HepG2 (cell line): Measurements from ENCODE around the gene B9D2. TPM values are rescaled to one million over a fixed set of nuclear protein-coding genes. Genes with fewer than 3 reads are reported as not detected.

Experiments
- CEBPZ ChIP-seq: IDR thresholded peaks from 2 replicates; pipeline ENCODE4 v1.6.1; 2012; ENCODE audit warnings: low read length, improper control_type of control experiment
- CENPX ChIP-seq: sonication (generic); formaldehyde crosslinking; IDR thresholded peaks from 2 replicates; pipeline ENCODE4 v1.9.0; 2021; ENCODE audit warnings: mild to moderate bottlenecking, missing genetic modification reagents, moderate library complexity
- ETS1 ChIP-seq: sonication (generic); formaldehyde crosslinking; IDR thresholded peaks from 2 replicates; pipeline ENCODE4 v1.4.0; 2020; ENCODE audit warnings: missing genetic modification reagents
- NFATC3 ChIP-seq: sonication (generic); formaldehyde crosslinking; IDR thresholded peaks from 2 replicates; pipeline ENCODE4 v1.5.1; 2020; ENCODE audit warnings: mild to moderate bottlenecking, missing genetic modification reagents
- SIN3B ChIP-seq: fragments of 150-350 bp; IDR thresholded peaks from 2 replicates; pipeline ENCODE4 v1.6.1; 2014; ENCODE audit warnings: low read length
- STAG1 ChIP-seq: sonication (generic); formaldehyde crosslinking; IDR thresholded peaks from 2 replicates; pipeline ENCODE4 v1.4.0; 2020; ENCODE audit warnings: missing genetic modification reagents
- TP53 ChIP-seq: sonication (generic); formaldehyde crosslinking; conservative IDR thresholded peaks from 2 replicates; pipeline ENCODE4 v1.4.0; 2020; ENCODE audit warnings: missing genetic modification reagents
- ZBTB8A ChIP-seq: sonication (generic); formaldehyde crosslinking; IDR thresholded peaks from 2 replicates; pipeline ENCODE4 v1.4.0; 2020; ENCODE audit warnings: mild to moderate bottlenecking, low read depth, missing genetic modification reagents, borderline replicate concordance
- ZFP41 ChIP-seq: sonication (generic); formaldehyde crosslinking; IDR thresholded peaks from 2 replicates; pipeline ENCODE4 v1.4.0; 2020; ENCODE audit warnings: mild to moderate bottlenecking, missing genetic modification reagents, borderline replicate concordance
- ZNF253 ChIP-seq: sonication (generic); formaldehyde crosslinking; IDR thresholded peaks from 2 replicates; pipeline ENCODE4 v1.8.0; 2022; ENCODE audit warnings: mild to moderate bottlenecking, missing genetic modification reagents, borderline replicate concordance
- ZNF556 ChIP-seq: sonication (generic); formaldehyde crosslinking; IDR thresholded peaks from 2 replicates; pipeline ENCODE4 v1.4.0; 2020; ENCODE audit warnings: mild to moderate bottlenecking, missing genetic modification reagents, borderline replicate concordance
- ZNF558 ChIP-seq: sonication (generic); formaldehyde crosslinking; IDR thresholded peaks from 2 replicates; pipeline ENCODE4 v1.9.0; 2022; ENCODE audit warnings: mild to moderate bottlenecking, missing genetic modification reagents, borderline replicate concordance
- polyA plus RNA-seq, 8 experiments: library from polyadenylated mRNA; depleted of rRNA in 3 of 8; stranded (reverse) in 7 of 8; unstranded in 1 of 8; fragments of >200 nt; fragmentation: Illumina TruSeq in 4 of 8; extraction: Trizol in 4 of 8; gene quantifications; 2 replicates each; pipeline versions ENCODE4 v1.2.1 to v1.2.3, GENCODE V29; 2011 to 2016; ENCODE audit warnings: low read depth in 4 of 8, missing spikeins in 1 of 8, mixed read lengths in 1 of 8; ENCODE audit not compliant: insufficient read depth in 1 of 8
- total RNA-seq, 5 experiments: library from RNA; depleted of rRNA; stranded (reverse); fragments of >200 nt; fragmentation: Illumina TruSeq; extraction: Trizol; gene quantifications; 2 replicates each; pipeline ENCODE4 v1.2.3, GENCODE V29; 2016; ENCODE audit warnings: low read depth in 1 of 5
- TF ChIP-seq, protein P1 (sequence below): IDR thresholded peaks from 2 replicates; pipeline ENCODE4 v1.6.1; 2016; ENCODE audit warnings: missing genetic modification reagents, missing compliant biosample characterization
- TF ChIP-seq, protein P2 (sequence below): sonication (generic); formaldehyde crosslinking; IDR thresholded peaks from 2 replicates; pipeline ENCODE4 v1.4.0; 2020; ENCODE audit warnings: mild to moderate bottlenecking, low read depth, missing genetic modification reagents
- TF ChIP-seq, protein P3 (sequence below): sonication (generic); formaldehyde crosslinking; IDR thresholded peaks from 2 replicates; pipeline ENCODE4 v1.5.0; 2020; ENCODE audit warnings: missing genetic modification reagents

Gene B9D2
- total and polyA plus RNA-seq, 2 of the 13 experiments (the other 11 are each of a cell fraction or from before 2014, with no cell fraction given), result 3.1 to 4.4 TPM

GRCh38 chr19:41310033-41310831, 53.7 kb downstream of the B9D2 start, which contains the start of gene CCDC97 (continued):
- TF ChIP-seq, protein P1, sequence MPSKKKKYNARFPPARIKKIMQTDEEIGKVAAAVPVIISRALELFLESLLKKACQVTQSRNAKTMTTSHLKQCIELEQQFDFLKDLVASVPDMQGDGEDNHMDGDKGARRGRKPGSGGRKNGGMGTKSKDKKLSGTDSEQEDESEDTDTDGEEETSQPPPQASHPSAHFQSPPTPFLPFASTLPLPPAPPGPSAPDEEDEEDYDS (CRISPR knock-in tag), result no peak
- TF ChIP-seq ZNF253 (CRISPR knock-in tag) (0 out of 2 replicates have a peak, but pooled peaks have one; percentile 49), CENPX (no peak), ZNF556 (CRISPR knock-in tag) (no peak; the same call in 1 of the 2 replicates), ZBTB8A (CRISPR knock-in tag) (no peak), TP53 (CRISPR knock-in tag) (no peak), ZNF558 (peak; percentile 81; the same call in 1 of the 2 replicates), ZFP41 (CRISPR knock-in tag) (no peak), SIN3B (peak; percentile 72), ETS1 (CRISPR knock-in tag) (no peak), STAG1 (CRISPR knock-in tag) (no peak), NFATC3 (CRISPR knock-in tag) (no peak), CEBPZ (no peak)
- TF ChIP-seq, protein P2, sequence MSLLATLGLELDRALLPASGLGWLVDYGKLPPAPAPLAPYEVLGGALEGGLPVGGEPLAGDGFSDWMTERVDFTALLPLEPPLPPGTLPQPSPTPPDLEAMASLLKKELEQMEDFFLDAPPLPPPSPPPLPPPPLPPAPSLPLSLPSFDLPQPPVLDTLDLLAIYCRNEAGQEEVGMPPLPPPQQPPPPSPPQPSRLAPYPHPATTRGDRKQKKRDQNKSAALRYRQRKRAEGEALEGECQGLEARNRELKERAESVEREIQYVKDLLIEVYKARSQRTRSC (CRISPR knock-in tag), result no peak
- TF ChIP-seq, protein P3, sequence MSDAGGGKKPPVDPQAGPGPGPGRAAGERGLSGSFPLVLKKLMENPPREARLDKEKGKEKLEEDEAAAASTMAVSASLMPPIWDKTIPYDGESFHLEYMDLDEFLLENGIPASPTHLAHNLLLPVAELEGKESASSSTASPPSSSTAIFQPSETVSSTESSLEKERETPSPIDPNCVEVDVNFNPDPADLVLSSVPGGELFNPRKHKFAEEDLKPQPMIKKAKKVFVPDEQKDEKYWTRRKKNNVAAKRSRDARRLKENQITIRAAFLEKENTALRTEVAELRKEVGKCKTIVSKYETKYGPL (CRISPR knock-in tag), result no peak
